Measurements from ENCODE around the gene GPR33.

DNA sequence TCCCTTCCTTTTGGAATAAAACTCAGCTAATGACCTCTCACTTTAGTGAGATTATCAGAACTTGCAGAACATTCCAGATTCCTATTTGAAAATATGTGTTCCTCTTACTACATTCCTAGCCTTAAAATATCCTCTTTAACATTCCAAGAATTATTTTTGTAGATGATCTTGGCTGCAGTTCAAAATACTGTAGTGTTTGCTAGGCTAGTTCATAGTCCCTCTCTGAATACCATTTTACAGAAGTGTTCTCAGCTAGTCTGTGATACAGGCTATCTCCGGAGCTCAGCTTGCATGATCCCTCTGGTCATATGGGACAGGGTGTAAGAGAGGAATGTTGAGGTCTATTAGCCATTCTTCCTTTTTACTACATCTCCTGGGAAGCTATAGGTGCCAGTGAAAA, 17.6 kb upstream of the GPR33 start:
- TF ChIP-seq, protein P1, sequence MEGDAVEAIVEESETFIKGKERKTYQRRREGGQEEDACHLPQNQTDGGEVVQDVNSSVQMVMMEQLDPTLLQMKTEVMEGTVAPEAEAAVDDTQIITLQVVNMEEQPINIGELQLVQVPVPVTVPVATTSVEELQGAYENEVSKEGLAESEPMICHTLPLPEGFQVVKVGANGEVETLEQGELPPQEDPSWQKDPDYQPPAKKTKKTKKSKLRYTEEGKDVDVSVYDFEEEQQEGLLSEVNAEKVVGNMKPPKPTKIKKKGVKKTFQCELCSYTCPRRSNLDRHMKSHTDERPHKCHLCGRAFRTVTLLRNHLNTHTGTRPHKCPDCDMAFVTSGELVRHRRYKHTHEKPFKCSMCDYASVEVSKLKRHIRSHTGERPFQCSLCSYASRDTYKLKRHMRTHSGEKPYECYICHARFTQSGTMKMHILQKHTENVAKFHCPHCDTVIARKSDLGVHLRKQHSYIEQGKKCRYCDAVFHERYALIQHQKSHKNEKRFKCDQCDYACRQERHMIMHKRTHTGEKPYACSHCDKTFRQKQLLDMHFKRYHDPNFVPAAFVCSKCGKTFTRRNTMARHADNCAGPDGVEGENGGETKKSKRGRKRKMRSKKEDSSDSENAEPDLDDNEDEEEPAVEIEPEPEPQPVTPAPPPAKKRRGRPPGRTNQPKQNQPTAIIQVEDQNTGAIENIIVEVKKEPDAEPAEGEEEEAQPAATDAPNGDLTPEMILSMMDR (IDR thresholded peaks at IDR 0.05), result no peak
- TF ChIP-seq EZH2 (IDR thresholded peaks at IDR 0.05), result no peak

All from neural progenitor cell (in vitro differentiated cells).